Measurements from ENCODE around the gene SUSD2. TPM values are rescaled to one million over a fixed set of nuclear protein-coding genes. Genes with fewer than 3 reads are reported as not detected.
"Not testable (repeated sequence)": the region's sequence is repeated elsewhere in the genome, so short reads cannot be mapped to it uniquely, and the experiment has no call there.

Gene SUSD2, protein sequence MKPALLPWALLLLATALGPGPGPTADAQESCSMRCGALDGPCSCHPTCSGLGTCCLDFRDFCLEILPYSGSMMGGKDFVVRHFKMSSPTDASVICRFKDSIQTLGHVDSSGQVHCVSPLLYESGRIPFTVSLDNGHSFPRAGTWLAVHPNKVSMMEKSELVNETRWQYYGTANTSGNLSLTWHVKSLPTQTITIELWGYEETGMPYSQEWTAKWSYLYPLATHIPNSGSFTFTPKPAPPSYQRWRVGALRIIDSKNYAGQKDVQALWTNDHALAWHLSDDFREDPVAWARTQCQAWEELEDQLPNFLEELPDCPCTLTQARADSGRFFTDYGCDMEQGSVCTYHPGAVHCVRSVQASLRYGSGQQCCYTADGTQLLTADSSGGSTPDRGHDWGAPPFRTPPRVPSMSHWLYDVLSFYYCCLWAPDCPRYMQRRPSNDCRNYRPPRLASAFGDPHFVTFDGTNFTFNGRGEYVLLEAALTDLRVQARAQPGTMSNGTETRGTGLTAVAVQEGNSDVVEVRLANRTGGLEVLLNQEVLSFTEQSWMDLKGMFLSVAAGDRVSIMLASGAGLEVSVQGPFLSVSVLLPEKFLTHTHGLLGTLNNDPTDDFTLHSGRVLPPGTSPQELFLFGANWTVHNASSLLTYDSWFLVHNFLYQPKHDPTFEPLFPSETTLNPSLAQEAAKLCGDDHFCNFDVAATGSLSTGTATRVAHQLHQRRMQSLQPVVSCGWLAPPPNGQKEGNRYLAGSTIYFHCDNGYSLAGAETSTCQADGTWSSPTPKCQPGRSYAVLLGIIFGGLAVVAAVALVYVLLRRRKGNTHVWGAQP
- polyA plus RNA-seq (ENCODE audit: insufficient read length) = 0.91 TPM

DNA sequence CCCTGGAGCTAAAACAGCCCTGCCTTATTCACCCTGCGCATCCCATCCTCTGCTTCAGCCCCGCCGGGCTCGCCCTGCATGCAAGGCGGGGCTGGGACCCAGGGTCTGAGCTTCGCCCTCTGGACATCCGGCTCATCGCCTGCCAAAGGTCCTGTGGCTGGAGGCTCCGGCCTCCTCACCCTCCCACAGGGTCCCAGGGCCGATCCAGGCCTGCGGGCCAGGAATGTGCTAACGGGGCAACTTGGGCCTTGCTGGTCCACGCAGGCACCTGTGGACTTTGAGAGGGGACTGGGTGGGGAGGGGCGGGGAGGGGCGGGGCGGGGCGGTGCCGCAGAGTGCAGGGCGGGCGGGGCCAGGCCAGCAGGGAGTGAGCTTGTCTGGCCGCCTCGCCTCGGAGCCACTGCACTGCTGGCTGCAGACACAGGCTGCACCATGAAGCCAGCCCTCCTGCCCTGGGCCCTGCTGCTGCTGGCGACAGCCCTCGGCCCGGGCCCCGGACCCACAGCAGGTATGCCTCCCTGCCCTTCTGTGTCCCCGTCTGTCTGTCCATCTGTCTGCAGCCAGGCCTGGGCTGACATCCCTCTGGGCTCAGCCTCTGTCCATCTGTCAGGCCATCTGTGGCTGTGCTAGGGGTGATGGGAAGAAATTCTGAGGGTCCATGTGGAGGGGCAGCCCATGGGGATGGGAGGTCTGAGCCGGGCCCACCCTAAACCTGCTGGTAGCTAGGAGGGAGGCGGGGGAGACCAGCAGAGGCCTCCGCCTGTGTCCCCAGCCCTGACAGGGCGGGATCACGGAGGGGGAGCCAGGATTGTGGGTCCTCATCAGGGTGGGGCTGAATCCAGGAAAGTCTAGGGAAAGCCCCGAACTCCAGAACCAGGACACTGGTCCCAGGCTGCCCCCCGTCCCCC, at the start of gene SUSD2:
Gene SUSD2 (plus strand): TSS at position 400 of the 908 bp plus-strand sequence. CDS start 33 bp downstream, at position 433.
- no peak for DNase-seq (ENCODE audit: low read depth)

DNA sequence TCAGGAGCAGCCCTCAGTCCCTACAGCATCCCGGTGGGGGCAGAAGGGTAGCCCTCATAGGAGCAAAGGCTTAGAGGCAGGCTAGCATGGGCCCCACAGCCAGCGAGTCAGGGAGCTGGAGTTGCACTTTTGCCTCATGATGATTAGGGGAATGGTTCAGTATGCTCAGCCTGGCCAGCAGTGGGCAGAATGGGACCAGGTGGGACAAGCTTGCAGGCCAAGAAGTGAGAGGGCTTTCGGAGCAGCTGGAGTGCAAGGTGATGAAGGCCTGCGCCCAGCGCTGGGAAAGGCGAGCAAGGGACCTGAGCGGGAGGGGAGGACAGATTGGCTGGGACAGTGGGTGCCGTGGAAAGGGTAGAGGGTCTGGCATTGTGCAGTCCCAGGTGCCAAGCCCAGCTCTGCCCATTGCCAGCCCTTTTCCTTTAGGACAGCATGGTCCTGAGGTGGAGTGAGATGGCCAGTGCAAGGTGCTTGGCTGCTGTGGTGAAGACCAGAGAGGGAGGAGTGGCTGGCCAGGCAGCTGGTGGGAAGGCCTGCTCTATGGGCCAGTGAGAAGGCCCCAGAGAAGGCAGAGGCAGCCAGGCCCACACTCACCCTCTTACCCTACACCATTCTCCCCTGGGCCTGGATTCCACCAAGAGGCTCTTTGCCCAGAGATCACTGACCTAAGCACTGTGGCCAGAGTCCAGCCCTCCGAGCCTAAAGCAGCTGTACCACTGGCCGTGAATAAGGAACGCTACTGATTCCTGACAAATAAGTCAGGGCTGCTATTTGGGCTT, 47.9 kb upstream of the SUSD2 start:
- no peak for DNase-seq (ENCODE audit: low read depth)

DNA sequence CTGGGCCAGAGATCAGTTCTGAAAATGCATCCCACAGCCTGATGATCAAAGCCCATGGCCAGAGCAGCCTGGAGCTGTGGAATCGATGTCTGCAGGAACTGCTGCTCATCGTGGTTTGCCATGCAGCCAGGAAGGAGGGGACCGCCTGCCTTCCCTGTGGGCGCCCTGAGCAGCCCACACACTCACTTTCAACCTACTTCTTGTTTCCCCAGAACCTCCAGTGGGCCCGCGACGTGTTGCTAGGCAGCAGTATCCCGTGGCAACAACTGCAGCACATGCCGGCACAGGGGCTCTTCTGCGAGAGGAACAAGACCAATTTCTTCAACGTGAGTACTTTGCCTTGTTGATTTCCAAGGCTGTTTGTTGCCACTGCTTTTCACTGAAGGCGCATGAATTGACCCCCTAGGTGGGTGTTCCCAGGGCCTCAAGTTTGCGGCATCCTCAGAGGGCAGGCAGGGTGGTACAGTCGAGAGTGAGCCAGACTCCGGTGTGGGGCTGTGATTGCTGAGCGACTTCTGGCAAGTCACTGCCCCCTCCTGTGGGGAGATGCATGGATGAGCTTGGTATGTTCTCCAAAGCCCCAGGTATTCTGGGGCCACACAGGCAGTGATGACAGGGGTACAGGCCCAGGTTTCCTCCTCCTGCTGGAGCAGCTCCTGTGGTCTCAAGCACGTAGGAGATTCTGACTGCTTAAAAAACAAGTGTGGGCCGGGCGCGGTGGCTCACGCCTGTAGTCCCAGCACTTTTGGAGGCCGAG, 47.0 kb upstream of the SUSD2 start:
- no peak for DNase-seq (ENCODE audit: low read depth)

DNA sequence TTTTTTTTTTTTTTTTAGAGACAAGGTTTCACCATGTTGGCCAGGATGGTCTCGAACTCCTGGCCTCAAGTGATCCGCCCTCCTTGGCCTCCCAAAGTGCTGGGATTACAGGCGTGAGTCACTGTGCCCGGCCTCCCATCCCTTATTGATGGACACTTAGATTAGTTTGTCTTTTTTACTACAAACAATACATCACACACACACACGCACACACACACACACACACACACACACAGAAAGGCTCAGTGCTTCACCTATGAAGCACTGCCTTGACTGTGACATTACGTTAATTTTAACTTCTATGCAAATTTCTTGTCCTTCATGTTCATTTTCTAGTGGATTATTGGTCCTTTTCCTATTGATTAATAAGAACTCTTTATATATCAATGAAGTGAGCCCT, 44.8 kb upstream of the SUSD2 start:
- DNase-seq (ENCODE audit: low read depth) = not testable (repeated sequence)

DNA sequence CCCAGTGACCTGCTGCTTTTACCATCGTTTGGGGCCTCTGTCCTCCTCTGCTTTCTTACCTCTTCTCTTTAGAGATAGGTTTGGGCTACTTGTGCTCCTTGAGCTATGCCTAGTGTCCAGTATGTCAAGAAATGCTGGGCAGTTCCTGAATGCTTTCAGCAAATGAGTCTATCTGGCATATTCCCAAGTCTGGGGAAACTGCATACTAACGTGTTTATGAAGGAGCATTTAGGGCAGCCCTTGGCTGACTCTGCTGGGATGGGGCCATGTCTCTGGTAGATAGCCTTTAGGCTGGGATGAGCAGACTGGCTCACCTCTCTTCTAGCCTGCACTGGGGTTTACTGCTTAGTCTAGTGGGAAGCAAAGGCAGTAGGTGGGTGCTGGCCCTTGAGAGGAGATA, 43.7 kb upstream of the SUSD2 start:
- DNase-seq (ENCODE audit: low read depth) = no peak

DNA sequence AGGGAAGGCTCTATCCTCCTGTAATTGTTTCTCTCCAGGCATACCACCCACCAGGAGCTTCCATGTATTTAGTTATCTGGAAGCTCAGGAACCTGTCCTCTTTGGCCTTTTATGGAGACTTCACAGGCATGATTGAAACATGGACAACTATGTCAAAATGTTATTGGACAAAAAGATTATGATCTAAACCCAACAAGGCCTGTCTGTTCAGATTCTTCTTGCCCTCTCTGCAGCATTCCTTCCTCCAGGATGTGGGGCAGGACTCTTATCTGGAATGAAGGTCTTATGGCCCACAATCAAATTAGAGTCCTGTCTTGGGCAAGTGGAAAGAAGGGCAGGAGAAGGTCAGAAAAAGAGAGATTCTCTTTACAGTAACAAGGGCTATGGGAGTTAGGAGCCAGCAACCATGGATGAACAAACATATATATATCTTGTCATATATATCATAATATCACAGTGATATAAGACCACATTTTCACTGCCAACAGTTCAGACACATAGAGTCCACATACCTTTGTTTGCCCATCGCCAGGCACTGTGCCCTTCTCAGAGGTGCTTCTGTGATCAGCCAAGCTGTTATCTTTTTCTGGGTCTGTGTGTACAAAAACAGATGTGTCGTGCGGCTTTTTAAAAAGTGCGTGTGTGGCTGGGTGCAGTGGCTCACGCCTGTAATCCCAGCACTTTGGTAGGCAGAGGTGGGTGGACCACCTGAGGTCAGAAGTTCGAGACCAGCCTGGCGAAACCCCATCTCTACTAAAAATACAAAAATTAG, 42.5 kb upstream of the SUSD2 start:
- no peak for DNase-seq (ENCODE audit: low read depth)

DNA sequence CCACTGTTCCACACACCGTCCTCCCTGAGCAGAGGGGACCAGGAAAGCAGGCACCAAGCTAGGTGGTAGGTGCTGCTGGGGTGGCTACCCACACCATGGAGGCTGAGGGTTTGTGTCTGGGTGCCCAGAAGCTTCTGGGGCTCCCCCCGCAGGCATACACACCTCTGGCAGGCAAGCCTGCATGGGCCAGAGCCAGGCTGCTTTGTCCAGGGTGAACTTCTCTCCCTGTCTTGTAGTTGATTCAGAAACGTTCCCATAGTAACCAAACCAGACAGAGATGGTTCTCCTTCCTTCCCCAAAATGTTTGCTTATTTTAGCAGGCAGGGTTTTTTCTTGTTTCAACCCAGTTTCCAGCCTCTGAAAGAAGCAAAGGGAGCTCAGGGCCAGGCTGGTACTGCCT, 40.9 kb upstream of the SUSD2 start:
- no peak for DNase-seq (ENCODE audit: low read depth)

DNA sequence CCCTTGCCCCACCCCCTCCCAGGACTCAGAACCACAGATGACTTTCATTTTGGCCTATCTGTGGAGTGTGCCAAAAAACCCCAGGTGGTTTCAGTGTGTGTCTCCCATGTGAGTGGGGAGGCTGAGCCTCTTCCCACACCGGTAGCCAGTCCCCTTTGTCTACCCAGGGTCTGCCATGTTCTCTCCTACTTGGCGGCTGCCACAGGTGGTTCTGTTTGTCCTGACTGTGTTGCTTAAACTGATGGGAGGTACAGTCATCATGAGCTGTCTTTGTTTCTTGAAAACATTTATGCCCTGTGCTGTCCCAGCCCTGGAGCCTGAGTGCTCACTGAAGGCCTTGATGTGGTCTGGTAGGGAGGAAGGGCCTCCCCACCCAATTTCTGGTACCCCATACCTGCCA, 39.7 kb upstream of the SUSD2 start:
- DNase-seq (ENCODE audit: low read depth) = no peak

DNA sequence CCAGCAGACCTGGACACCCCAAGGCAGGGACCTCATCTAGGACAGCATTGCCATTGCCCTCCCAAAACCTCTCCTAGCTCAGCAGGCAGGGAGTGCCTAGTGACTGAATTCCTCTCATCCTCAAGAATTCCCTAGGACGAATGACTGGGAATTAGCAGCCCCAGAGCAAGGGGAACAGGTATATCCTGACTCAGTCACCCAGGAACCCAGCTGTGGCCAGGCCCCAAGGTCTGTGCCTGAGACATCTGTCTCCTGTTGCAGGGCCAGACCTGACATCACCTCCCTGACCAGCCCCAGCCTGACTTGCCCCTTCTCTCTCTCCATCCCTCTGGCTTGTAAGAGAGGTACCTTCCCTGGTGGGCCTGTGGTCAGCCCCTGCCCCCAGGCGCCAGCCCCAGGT, 39.0 kb upstream of the SUSD2 start:
- no peak for DNase-seq (ENCODE audit: low read depth)

DNA sequence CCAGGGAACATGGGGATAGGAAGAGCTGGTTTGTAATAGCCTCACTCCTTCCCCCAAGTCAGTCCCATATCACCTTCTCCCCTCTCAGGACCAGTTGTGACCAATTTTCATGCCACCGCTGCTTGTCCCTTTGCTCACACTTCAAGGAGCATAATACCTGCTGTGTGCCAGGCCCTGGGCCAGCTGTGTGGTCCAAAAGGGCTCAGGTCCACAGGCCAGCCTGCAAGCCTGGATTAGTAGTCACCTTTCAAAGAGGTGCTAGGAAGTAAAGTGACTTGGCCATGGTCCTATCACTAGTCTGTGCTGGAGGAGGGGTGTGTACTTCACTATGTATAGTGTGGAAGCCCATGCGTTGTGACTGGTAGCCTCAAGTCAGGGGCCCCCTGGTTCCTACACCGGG, 38.5 kb upstream of the SUSD2 start:
- no peak for DNase-seq (ENCODE audit: low read depth)

DNA sequence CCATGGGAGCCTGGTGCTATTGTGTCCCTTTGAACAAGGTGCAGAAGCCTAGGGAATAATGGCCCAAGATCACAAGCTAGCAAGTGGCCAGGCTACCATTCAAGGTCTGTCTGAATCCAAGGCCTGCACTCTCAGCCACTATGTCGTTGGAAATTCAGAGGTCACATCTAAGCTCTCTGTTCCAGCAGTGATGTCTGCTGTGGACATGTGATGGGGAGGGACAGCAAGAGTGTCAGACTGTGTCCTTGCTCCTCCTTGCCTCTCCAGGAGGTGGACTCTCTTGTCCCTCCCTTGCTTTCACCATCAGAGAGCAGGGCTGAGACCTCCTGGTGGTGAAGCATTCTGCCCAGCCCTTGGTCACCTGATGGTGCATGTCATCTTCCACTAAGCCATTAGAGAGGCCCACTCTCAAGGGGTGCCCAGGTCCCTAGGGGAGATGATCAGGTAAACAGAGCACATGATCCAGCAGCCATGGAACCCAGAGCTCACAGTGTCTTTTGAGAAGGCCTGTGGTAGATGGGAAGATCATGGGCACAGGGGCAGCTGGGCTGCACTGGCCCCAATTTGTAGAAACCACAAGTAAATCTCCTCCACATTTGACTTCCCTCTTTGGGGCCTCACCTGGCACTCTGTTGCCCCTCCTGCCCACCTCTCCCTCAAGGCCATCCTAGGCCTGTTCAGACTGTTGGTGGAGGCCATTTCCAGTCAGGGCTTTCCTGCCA, 37.1 kb upstream of the SUSD2 start:
- no peak for DNase-seq (ENCODE audit: low read depth)

DNA sequence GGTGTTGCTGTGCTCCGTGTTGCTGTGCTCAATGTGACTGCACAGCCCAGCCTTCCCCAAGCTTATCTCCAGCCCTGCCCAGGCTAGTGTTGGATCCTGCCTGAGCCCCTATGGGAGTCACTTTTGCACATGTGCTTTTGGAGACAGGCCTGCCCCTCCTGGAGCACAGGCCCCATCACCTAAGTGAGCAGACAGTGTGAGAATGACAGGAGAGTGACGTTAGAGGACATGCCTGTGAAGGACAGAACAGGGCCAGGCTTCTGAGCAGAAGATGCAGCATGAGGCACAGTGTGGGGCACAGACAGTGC, 36.6 kb upstream of the SUSD2 start:
- no peak for DNase-seq (ENCODE audit: low read depth)

DNA sequence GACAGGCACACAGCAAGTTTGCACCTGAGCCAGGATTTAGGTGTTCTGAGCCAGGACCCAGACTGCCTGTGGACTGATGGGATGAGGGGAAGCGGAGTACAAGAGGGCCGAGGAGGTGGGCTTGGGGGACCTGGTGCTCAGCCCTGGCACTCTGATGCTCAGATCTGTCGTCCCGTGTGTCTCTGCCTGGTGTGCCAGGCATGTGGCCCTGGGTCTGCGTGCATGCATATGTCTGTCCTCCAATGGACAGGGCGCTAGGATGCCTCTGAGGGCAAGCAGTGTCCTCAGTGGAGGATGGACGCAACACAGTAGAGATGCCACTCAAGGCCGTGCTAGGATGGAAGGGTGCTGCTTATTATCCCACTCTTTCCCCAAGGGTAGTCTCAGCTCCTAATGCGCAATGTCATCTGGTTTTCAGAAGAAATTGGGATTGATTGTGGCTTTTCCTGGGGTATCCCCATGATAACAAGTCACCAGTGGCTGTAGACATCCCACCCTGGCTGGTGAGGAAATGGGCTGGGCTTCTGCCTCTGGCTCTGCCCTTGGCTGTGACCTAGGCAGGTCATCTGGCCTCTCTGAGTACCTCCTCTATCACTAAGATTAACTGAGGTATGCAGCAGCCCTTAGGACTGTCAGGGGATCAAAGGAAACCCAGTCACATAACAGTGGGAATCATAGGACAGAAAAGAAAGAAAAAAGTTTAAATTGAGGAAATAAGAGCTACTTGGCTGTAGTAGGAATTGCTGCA, 35.7 kb upstream of the SUSD2 start:
- no peak for DNase-seq (ENCODE audit: low read depth)

DNA sequence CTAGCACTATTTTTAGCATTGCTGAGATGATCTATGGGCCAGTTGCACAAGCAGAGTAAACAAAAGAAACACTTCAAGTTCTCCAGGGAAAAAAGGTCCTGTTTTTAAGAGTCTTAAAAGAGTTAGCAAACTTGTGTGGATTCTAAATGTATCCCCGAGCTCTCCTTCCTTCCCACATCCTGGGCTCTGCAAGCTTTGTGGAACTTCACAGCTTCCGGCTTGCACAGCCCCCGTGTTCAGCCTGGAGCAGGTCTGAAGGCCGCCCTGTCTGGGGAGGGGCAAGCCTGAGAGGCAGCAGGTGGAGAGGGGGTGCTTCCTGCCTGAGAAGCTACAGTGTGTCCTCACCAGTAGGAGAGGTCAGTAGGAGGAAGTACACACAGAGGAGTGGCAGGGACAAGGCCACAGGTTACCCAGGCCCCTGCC, 35.1 kb upstream of the SUSD2 start:
- peak; percentile 83 for DNase-seq (ENCODE audit: low read depth)

DNA sequence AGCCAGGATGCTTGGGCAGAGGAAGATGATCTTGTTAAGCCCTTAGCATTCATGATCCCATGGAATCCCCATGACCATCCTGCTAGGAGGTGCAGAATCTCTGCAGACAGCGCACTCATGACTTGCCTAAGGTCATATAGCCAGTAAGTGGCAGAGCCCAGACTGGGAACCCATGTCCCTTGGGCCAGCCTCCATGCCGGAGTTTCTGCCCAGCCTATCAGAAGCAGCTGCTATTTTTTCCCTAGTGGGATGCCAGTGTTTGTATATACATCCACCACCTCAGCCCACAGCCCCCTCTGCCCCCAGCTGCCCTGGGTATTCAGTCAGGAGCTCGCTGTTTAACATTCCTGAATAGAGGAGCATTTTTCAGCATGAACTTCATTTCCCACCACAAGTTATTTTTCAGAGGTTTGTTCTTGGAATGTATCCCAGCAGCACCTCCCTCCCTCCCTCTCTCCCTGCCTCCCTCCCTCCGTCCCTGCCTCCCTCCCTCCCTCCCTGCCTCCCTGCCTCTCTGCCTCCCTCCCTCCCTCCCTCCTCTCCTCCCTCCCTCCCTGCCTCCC, 34.4 kb upstream of the SUSD2 start:
- DNase-seq (ENCODE audit: low read depth) = peak; percentile 72

DNA sequence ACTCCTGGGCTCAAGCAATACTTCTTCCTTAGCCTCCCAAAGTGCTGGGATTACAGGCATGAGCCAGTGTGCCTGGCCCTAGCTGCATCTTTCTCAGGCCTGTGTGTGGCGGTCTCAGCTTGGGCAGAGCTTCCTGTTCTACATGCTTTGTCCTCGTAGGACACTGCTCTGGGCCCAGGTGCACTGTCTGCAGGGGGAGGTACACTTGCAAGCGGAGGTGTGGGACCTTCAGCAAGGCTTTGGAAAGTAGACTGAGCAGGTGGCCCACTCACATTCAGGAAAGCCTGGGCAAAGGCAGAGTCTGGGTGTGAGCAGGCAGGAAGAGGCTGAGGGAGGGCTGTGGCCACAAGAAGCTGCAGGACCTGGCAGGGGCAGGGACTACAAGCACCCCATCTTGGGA, 33.6 kb upstream of the SUSD2 start:
- DNase-seq (ENCODE audit: low read depth) = no peak

DNA sequence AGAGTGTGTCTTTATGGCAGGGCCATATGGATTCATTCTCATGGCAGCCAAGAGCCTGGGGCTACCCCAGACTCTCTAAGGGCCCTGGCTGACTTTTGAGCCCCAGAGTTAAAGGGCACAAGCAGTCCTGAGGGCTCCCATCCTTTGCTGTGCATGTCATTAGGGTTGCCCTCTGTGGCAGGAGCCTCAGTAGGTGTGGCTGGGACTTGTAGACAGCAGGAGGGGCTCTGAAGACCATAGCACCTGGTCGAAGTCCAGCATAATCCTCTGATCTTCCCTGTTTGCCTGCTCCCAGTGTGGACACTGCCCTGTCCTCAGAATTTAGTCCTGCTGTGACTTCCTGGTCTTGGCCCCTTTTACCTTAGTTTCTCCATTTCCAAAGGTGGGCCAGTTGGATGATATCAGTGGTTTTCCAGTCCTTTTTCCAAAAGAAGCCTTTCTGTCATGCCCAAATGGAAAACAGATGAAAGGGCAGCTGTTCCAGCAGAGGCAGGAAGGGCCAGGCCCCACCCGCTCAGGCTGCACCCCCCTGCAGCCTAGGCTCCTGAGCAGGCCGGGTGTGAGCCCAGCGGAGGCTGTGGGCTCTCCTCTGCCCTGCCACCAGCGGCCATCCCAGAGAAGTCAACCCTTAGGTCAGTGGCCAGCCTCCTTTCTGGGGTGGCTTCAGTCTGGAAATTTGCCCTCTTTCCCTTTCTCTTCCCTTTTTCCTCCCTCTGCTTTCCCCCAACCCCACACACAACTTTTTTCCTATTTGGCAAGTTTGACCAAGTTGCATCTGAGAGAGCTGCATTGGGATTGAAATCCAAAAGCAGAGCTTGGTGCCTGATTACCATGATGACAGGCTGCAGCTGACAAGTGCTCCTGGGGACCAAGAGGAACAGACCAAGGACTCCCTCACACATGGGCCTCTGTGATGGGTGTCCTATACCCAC, 32.8 kb upstream of the SUSD2 start:
- DNase-seq (ENCODE audit: low read depth) = no peak

Data from forelimb muscle (tissue), 1 donor.